NT2/D1 (cell line): ENCODE data around the gene KCNT1.

ENCODE experiments used
- YY1 ChIP-seq: IDR thresholded peaks from 2 replicates; pipeline ENCODE4 v1.6.1; 2011; ENCODE audit not compliant: insufficient read length, insufficient read depth
- ZNF274 ChIP-seq: IDR thresholded peaks from 2 replicates; pipeline ENCODE4 v1.6.1; 2011; ENCODE audit warnings: mild to moderate bottlenecking, low read depth, low read length

GRCh38 chr9:135736979-135737839, 35.2 kb downstream of the KCNT1 start:
- TF ChIP-seq YY1 (no peak), ZNF274 (no peak)
